Thyroid gland (tissue), 4 donors: ENCODE results near the gene USP28.
A peak's percentile ranks its signal among the peaks of the same experiment; 100 is the strongest.

ENCODE experiments used
- POLR2A ChIP-seq, 2 donors: fragments of 450-650 bp; IDR thresholded peaks; one replicate each; pipeline ENCODE4 v1.6.1; 2017; ENCODE audit warnings: antibody characterized with exemption in 2 of 2, mild to moderate bottlenecking in 2 of 2, moderate library complexity in 1 of 2
- TF ChIP-seq, protein P1 (sequence below), 6 experiments: fragments of 200-600 bp in 3 of 6; fragments of 450-650 bp in 3 of 6; sonication (generic) in 3 of 6; IDR thresholded peaks; one replicate each; pipeline ENCODE4 v1.5.1; 2016 to 2019; ENCODE audit warnings: antibody characterized with exemption in 6 of 6, mild to moderate bottlenecking in 2 of 6, inconsistent platforms in 1 of 6, moderate library complexity in 1 of 6

DNA sequence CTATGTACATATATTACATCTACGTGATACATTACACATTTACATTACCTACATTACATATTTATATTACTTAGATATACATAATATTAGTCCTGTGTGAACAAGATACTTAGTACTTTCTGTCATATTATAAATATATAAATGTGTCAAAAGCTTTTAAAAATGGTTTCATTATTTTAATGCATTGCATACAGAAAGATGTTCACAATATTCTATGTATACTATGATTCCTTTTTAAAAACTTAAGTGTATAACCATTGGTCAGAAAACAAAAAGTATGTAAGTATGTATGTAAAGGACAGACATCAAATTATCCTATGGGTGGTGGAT, 101.2 kb downstream of the USP28 start:
- TF ChIP-seq, protein P1, sequence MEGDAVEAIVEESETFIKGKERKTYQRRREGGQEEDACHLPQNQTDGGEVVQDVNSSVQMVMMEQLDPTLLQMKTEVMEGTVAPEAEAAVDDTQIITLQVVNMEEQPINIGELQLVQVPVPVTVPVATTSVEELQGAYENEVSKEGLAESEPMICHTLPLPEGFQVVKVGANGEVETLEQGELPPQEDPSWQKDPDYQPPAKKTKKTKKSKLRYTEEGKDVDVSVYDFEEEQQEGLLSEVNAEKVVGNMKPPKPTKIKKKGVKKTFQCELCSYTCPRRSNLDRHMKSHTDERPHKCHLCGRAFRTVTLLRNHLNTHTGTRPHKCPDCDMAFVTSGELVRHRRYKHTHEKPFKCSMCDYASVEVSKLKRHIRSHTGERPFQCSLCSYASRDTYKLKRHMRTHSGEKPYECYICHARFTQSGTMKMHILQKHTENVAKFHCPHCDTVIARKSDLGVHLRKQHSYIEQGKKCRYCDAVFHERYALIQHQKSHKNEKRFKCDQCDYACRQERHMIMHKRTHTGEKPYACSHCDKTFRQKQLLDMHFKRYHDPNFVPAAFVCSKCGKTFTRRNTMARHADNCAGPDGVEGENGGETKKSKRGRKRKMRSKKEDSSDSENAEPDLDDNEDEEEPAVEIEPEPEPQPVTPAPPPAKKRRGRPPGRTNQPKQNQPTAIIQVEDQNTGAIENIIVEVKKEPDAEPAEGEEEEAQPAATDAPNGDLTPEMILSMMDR (IDR thresholded peaks at IDR 0.05): peak in 1 of 6 experiments; percentile 3
- TF ChIP-seq POLR2A (IDR thresholded peaks at IDR 0.05): no peak
